ENCODE data around the gene NBPF3. TPM values are rescaled to one million over a fixed set of nuclear protein-coding genes. Genes with fewer than 3 reads are reported as not detected.

Gene NBPF3
- total and polyA plus RNA-seq, 2 donors (not counting 3 experiments of a cell fraction or from before 2014, with no cell fraction given): 3.3 to 6.5 TPM

DNA sequence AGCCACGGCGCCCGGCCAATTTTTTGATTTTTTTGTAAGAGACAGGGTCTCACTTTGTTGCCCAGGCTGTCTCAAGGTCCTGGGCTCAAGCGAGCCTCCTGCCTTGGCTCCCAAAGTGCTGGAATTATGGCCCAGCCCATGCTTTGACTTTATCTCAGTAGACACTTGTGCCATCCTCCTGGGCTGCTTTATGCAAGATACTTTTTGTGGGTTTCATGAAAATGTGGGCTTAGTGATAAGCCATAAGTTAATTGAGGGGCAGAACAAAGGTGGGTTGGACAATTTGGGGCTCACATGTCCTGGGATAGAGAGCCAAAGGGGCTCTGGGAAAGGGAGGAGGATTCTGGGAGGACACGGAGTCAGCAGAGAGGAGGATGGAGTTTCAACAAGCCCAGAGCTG lies 91.3 kb downstream of the NBPF3 start:
- dilution Hi-C loops (cut with MboI; ENCODE audit: extremely low pct_ligation_motif_present, low sequenced_read_pairs): no loop called here
- no TSS peak for BruUV-seq (replicated peaks)
- CTCF ChIA-PET: interaction anchor here (1.5 kb wide), 1 partner anchor 161 kb away, joined by 6 read pairs; no protein-coding TSS in a partner anchor

More for the DNA sequence above, 91.3 kb downstream of the NBPF3 start:
- H3K4me2 ChIP-seq (ENCODE audit: insufficient read depth, low read length): no peak overlapping the region
- no peak overlapping the region for H3K9ac ChIP-seq (replicated peaks; ENCODE audit: extremely low read depth, insufficient read depth, low read length)
- H3K79me2 ChIP-seq (ENCODE audit: control insufficient read depth, insufficient read depth, low read length): no peaks in the 10 kb centered on the region
- no peaks in the 10 kb centered on the region for H3K4me1 ChIP-seq (ENCODE audit: control insufficient read depth, extremely low read depth, insufficient read depth, low read length)
- no peaks in the 10 kb centered on the region for H4K20me1 ChIP-seq (replicated peaks; ENCODE audit: control insufficient read depth, extremely low read depth, insufficient read depth, low read length)
- H3K36me3 ChIP-seq (ENCODE audit: control insufficient read depth in 2 of 2, extremely low read depth in 1 of 2, insufficient read depth in 2 of 2, low read length in 2 of 2): no peaks in the 10 kb centered on the region
- DNase-seq (ENCODE audit: low read depth, low spot score) (no peak), FAIRE-seq (no peak)
- no peak overlapping the region for H3K4me3 ChIP-seq (replicated peaks in 1 of 3; ENCODE audit: insufficient read depth in 1 of 3, low read depth in 1 of 3, low read length in 3 of 3)
- intact Hi-C loops (cut with micrococcal nuclease): no loop called here
- no peak overlapping the region for H2AFZ ChIP-seq (ENCODE audit: low read depth, low read length)
- no peaks in the 10 kb centered on the region for H3K9me3 ChIP-seq (replicated peaks; ENCODE audit: control insufficient read depth, insufficient read depth, low read length)
- TF ChIP-seq EZH2 (IDR thresholded peaks at IDR 0.05; ENCODE audit: borderline replicate concordance, low read depth, low read length, severe bottlenecking) (no peak), JUN (IDR thresholded peaks at IDR 0.05; ENCODE audit: borderline replicate concordance, insufficient read depth, insufficient read length, low read depth) (no peak), POLR2AphosphoS5 (IDR thresholded peaks at IDR 0.05; ENCODE audit: insufficient read depth, low read depth, low read length) (no peak), FOS (IDR thresholded peaks at IDR 0.05; ENCODE audit: borderline replicate concordance, insufficient read depth, low read length) (no peak), MYC (IDR thresholded peaks at IDR 0.05; ENCODE audit: low read depth, low read length) (no peak), POLR2A (IDR thresholded peaks at IDR 0.05; ENCODE audit: low read depth, low read length) (no peak), GATA2 (IDR thresholded peaks at IDR 0.05; ENCODE audit: insufficient read depth, insufficient read length, low read depth, low read length) (no peak)
- TF ChIP-seq, protein P1, sequence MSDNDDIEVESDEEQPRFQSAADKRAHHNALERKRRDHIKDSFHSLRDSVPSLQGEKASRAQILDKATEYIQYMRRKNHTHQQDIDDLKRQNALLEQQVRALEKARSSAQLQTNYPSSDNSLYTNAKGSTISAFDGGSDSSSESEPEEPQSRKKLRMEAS (IDR thresholded peaks at IDR 0.05; ENCODE audit: insufficient read depth, insufficient read length): no peak
- TF ChIP-seq, protein P2, sequence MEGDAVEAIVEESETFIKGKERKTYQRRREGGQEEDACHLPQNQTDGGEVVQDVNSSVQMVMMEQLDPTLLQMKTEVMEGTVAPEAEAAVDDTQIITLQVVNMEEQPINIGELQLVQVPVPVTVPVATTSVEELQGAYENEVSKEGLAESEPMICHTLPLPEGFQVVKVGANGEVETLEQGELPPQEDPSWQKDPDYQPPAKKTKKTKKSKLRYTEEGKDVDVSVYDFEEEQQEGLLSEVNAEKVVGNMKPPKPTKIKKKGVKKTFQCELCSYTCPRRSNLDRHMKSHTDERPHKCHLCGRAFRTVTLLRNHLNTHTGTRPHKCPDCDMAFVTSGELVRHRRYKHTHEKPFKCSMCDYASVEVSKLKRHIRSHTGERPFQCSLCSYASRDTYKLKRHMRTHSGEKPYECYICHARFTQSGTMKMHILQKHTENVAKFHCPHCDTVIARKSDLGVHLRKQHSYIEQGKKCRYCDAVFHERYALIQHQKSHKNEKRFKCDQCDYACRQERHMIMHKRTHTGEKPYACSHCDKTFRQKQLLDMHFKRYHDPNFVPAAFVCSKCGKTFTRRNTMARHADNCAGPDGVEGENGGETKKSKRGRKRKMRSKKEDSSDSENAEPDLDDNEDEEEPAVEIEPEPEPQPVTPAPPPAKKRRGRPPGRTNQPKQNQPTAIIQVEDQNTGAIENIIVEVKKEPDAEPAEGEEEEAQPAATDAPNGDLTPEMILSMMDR (IDR thresholded peaks at IDR 0.05; ENCODE audit: extremely low read depth in 1 of 2, insufficient read depth in 1 of 2, low read depth in 1 of 2, low read length in 2 of 2): no peak
- H3K9me1 ChIP-seq (replicated peaks; ENCODE audit: control insufficient read depth, extremely low read depth, insufficient read depth, low read length): no peaks in the 10 kb centered on the region
- peaks cover 9 to 15% of the 10 kb centered on the region in 2 experiments for H3K27me3 ChIP-seq (ENCODE audit: control insufficient read depth in 2 of 2, insufficient read depth in 2 of 2, low read length in 2 of 2)
- H3K27ac ChIP-seq (ENCODE audit: insufficient read depth, low read depth, low read length): no peak overlapping the region
- POLR2A ChIA-PET: no interaction called here
